ENCODE results near the gene GPR42.

DNA sequence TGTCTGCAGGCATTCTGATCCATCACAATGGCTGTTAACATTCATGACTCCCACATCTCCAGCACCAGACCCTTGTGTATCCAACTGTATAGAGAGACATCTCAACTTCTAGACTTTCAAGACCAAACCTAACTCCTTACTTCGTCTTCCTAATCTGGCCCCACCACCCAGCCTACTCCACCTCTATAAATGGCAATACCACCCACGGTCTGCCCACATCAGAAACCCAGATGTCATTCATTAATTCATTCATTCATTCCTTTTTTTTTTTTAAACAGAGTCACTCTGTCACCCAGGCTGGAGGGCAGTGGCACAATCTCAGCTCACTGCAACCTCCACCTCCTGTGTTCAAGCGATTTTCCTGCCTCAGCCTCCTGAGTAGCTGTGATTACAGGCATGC lies 10.4 kb downstream of the GPR42 start:
- no peak for TF ChIP-seq TEAD4 (CRISPR knock-in tag; IDR thresholded peaks at IDR 0.05)
- TF ChIP-seq, protein P1, sequence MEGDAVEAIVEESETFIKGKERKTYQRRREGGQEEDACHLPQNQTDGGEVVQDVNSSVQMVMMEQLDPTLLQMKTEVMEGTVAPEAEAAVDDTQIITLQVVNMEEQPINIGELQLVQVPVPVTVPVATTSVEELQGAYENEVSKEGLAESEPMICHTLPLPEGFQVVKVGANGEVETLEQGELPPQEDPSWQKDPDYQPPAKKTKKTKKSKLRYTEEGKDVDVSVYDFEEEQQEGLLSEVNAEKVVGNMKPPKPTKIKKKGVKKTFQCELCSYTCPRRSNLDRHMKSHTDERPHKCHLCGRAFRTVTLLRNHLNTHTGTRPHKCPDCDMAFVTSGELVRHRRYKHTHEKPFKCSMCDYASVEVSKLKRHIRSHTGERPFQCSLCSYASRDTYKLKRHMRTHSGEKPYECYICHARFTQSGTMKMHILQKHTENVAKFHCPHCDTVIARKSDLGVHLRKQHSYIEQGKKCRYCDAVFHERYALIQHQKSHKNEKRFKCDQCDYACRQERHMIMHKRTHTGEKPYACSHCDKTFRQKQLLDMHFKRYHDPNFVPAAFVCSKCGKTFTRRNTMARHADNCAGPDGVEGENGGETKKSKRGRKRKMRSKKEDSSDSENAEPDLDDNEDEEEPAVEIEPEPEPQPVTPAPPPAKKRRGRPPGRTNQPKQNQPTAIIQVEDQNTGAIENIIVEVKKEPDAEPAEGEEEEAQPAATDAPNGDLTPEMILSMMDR (IDR thresholded peaks at IDR 0.05), result no peak

All from WTC11 (cell line).